SK-N-SH treated with all-trans-retinoic acid at 6 μM for 48 hours (cell line): ENCODE results near the gene HJV.

Source experiments
- ATAC-seq: fragments of 200-7000 bp; cut with Tn5 transposase; 3 replicates; pipeline ENCODE4 v1.9.1; 2020; ENCODE audit warnings: mild to moderate bottlenecking, moderate library complexity
- ARNTL ChIP-seq: fragments of 450-650 bp; formaldehyde crosslinking; IDR thresholded peaks from 2 replicates; pipeline ENCODE4 v1.5.0; 2020; ENCODE audit warnings: low read depth, mild to moderate bottlenecking, moderate library complexity, borderline replicate concordance
- BACH2 ChIP-seq: fragments of 250-450 bp; sonication (Bioruptor Pico); IDR thresholded peaks from 2 replicates; pipeline ENCODE4 v1.9.0; 2021; ENCODE audit warnings: mild to moderate bottlenecking, borderline replicate concordance
- CREB5 ChIP-seq: fragments of 250-450 bp; sonication (Bioruptor Pico); IDR thresholded peaks from 2 replicates; pipeline ENCODE4 v1.5.1; 2020; ENCODE audit warnings: low read depth, mild to moderate bottlenecking, moderate library complexity
- CSDC2 ChIP-seq: fragments of 250-450 bp; sonication (Bioruptor Pico); IDR thresholded peaks from 2 replicates; pipeline ENCODE4 v1.5.0; 2020; ENCODE audit warnings: mild to moderate bottlenecking, moderate library complexity
- ESRRG ChIP-seq: fragments of 250-450 bp; sonication (Bioruptor Pico); IDR thresholded peaks from 2 replicates; pipeline ENCODE4 v1.6.1; 2021; ENCODE audit warnings: mild to moderate bottlenecking
- GLIS3 ChIP-seq: fragments of 250-450 bp; sonication (Bioruptor Pico); IDR thresholded peaks from 2 replicates; pipeline ENCODE4 v1.5.0; 2020; ENCODE audit warnings: mild to moderate bottlenecking, moderate library complexity
- OSR1 ChIP-seq: fragments of 250-450 bp; sonication (Bioruptor Pico); IDR thresholded peaks from 2 replicates; pipeline ENCODE4 v1.8.0; 2022; ENCODE audit warnings: moderate library complexity, mild to moderate bottlenecking, inconsistent platforms
- PATZ1 ChIP-seq: fragments of 250-450 bp; sonication (Bioruptor Pico); IDR thresholded peaks from 2 replicates; pipeline ENCODE4 v1.8.0; 2020; ENCODE audit warnings: mild to moderate bottlenecking, moderate library complexity, borderline replicate concordance
- PPARA ChIP-seq: fragments of 250-450 bp; sonication (Bioruptor Pico); IDR thresholded peaks from 2 replicates; pipeline ENCODE4 v1.5.0; 2020; ENCODE audit warnings: mild to moderate bottlenecking, borderline replicate concordance
- RARB ChIP-seq: fragments of 250-450 bp; sonication (Bioruptor Pico); IDR thresholded peaks from 2 replicates; pipeline ENCODE4 v1.8.0; 2021; ENCODE audit warnings: mild to moderate bottlenecking, moderate library complexity
- SNAI2 ChIP-seq: fragments of 250-450 bp; sonication (Bioruptor Pico); IDR thresholded peaks from 2 replicates; pipeline ENCODE4 v1.5.0; 2020; ENCODE audit warnings: mild to moderate bottlenecking, moderate library complexity
- TCF4 ChIP-seq: fragments of 250-450 bp; sonication (Bioruptor Pico); IDR thresholded peaks from 2 replicates; pipeline ENCODE4 v1.8.0; 2021; ENCODE audit warnings: mild to moderate bottlenecking, moderate library complexity, borderline replicate concordance
- ZC3H10 ChIP-seq: fragments of 250-450 bp; sonication (Bioruptor Pico); IDR thresholded peaks from 2 replicates; pipeline ENCODE4 v1.5.1; 2021; ENCODE audit warnings: mild to moderate bottlenecking, moderate library complexity
- ZNF70 ChIP-seq: fragments of 450-650 bp; formaldehyde crosslinking; IDR thresholded peaks from 2 replicates; pipeline ENCODE4 v1.5.0; 2020; ENCODE audit warnings: mild to moderate bottlenecking, moderate library complexity
- ZNF8 ChIP-seq: fragments of 450-650 bp; formaldehyde crosslinking; IDR thresholded peaks from 2 replicates; pipeline ENCODE4 v1.5.0; 2020; ENCODE audit warnings: mild to moderate bottlenecking, moderate library complexity
- TF ChIP-seq, protein P1 (sequence below): fragments of 250-450 bp; sonication (Bioruptor Pico); IDR thresholded peaks from 2 replicates; pipeline ENCODE4 v1.5.0; 2020; ENCODE audit warnings: mild to moderate bottlenecking, moderate library complexity
- TF ChIP-seq, protein P2 (sequence below): fragments of 250-450 bp; sonication (Bioruptor Pico); IDR thresholded peaks from 2 replicates; pipeline ENCODE4 v1.5.1; 2021; ENCODE audit warnings: mild to moderate bottlenecking, moderate library complexity
- TF ChIP-seq, protein P3 (sequence below): fragments of 250-450 bp; sonication (Bioruptor Pico); IDR thresholded peaks from 2 replicates; pipeline ENCODE4 v1.8.0; 2021; ENCODE audit warnings: low read depth, mild to moderate bottlenecking, moderate library complexity, borderline replicate concordance

HJV gene

DNA sequence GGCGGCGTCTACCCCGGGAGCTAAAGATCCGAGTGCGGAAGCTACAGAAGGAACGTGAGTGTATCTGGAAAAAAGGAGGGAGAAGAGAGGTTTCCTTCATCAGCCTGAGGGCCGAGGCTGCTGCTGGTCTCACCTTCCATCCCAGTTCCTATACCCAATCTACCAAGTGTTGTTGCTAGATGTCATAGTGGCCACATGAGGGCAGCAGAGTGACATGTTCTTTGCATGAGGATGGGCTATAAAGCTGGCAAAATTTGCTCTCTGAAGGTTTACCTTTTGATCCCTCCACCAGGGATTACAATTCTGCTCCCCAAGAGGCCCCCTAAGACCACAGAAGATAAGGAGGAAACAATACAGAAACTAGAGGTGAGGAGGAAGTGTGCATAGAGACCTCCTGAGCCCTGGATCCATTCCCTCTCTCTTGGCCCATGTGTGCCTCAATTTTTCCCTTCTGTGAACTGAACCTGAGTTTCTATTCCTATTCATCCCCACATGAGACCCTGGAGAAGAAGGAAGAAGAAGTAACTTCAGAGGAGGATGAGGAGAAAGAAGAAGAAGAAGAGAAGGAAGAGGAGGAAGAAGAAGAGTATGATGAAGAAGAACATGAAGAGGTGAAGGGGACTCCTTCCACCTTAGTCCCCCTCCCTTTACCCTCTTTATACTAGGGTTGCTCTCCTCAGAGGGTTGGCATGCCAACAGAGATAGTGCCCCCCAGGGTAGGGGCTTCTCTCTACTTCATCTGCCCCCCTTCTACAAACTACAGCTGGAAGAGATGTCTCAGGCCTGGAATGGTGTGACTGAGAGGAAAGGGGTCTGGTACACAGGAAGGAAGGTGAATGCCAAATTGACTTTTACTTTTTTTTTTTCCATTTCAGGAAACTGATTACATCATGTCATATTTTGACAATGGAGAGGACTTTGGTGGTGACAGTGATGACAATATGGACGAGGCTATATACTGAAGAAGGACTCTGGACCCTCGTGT lies 43.8 kb downstream of the HJV start:
- ATAC-seq: peak; percentile 54
- no peak for TF ChIP-seq CREB5 (CRISPR knock-in tag)
- TF ChIP-seq PATZ1 (CRISPR knock-in tag): no peak

DNA sequence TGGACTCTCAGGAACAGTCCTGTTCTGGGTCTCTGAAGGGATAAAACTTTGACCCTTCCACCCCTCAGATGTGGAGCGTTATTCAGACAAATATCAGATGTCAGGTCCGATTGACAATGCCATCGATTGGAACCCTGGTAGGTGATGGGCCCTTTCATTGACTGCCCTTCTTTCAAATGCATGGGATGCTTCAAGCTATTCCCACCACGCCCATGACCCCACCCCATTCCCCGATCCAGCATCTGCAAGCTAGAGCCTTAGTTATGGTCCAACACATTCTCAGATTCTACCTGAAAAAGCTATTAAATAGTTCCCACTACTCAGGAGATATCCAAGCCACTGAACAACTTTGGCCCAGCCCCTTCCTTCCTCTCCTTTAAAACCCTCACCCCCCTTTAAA lies 44.5 kb downstream of the HJV start:
- no peak for ATAC-seq
- TF ChIP-seq ZNF70 (CRISPR knock-in tag): no peak
- TF ChIP-seq BACH2 (CRISPR knock-in tag): no peak
- no peak for TF ChIP-seq TCF4 (CRISPR knock-in tag)
- no peak for TF ChIP-seq ZNF8
- no peak for TF ChIP-seq GLIS3 (CRISPR knock-in tag)
- no peak for TF ChIP-seq ZC3H10
- TF ChIP-seq OSR1: no peak
- TF ChIP-seq ESRRG (CRISPR knock-in tag): no peak
- TF ChIP-seq, protein P1, sequence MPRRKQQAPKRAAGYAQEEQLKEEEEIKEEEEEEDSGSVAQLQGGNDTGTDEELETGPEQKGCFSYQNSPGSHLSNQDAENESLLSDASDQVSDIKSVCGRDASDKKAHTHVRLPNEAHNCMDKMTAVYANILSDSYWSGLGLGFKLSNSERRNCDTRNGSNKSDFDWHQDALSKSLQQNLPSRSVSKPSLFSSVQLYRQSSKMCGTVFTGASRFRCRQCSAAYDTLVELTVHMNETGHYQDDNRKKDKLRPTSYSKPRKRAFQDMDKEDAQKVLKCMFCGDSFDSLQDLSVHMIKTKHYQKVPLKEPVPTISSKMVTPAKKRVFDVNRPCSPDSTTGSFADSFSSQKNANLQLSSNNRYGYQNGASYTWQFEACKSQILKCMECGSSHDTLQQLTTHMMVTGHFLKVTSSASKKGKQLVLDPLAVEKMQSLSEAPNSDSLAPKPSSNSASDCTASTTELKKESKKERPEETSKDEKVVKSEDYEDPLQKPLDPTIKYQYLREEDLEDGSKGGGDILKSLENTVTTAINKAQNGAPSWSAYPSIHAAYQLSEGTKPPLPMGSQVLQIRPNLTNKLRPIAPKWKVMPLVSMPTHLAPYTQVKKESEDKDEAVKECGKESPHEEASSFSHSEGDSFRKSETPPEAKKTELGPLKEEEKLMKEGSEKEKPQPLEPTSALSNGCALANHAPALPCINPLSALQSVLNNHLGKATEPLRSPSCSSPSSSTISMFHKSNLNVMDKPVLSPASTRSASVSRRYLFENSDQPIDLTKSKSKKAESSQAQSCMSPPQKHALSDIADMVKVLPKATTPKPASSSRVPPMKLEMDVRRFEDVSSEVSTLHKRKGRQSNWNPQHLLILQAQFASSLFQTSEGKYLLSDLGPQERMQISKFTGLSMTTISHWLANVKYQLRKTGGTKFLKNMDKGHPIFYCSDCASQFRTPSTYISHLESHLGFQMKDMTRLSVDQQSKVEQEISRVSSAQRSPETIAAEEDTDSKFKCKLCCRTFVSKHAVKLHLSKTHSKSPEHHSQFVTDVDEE (CRISPR knock-in tag): no peak
- no peak for TF ChIP-seq ARNTL (CRISPR knock-in tag)
- TF ChIP-seq, protein P2, sequence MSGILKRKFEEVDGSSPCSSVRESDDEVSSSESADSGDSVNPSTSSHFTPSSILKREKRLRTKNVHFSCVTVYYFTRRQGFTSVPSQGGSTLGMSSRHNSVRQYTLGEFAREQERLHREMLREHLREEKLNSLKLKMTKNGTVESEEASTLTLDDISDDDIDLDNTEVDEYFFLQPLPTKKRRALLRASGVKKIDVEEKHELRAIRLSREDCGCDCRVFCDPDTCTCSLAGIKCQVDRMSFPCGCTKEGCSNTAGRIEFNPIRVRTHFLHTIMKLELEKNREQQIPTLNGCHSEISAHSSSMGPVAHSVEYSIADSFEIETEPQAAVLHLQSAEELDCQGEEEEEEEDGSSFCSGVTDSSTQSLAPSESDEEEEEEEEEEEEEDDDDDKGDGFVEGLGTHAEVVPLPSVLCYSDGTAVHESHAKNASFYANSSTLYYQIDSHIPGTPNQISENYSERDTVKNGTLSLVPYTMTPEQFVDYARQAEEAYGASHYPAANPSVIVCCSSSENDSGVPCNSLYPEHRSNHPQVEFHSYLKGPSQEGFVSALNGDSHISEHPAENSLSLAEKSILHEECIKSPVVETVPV (CRISPR knock-in tag): no peak
- TF ChIP-seq PPARA (CRISPR knock-in tag): no peak
- no peak for TF ChIP-seq CREB5 (CRISPR knock-in tag)

DNA sequence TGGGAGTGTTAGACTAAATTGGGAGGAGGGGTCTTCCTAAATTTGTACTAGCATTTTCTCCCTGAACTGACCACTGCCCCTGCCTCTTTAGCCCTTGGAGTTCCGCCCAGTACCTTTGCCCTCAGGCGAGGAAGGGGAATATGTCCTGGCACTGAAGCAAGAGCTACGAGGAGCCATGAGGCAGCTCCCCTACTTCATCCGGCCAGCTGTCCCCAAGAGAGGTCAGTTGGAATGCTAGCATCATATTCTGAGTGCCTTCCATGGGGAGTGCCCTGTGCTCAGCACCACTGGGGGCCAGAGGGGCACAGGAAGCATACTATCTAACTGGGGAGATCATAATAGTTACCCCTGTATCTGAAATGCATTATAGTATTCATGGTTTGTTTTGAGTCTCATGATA lies 46.3 kb downstream of the HJV start:
- ATAC-seq: no peak
- TF ChIP-seq RARB (CRISPR knock-in tag) (no peak), SNAI2 (no peak), CSDC2 (no peak), ZNF70 (CRISPR knock-in tag) (no peak)
- TF ChIP-seq, protein P3, sequence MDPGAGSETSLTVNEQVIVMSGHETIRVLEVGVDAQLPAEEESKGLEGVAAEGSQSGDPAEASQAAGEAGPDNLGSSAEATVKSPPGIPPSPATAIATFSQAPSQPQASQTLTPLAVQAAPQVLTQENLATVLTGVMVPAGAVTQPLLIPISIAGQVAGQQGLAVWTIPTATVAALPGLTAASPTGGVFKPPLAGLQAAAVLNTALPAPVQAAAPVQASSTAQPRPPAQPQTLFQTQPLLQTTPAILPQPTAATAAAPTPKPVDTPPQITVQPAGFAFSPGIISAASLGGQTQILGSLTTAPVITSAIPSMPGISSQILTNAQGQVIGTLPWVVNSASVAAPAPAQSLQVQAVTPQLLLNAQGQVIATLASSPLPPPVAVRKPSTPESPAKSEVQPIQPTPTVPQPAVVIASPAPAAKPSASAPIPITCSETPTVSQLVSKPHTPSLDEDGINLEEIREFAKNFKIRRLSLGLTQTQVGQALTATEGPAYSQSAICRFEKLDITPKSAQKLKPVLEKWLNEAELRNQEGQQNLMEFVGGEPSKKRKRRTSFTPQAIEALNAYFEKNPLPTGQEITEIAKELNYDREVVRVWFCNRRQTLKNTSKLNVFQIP: no peak
